ENCODE measurements around the gene HBE1.

DNA sequence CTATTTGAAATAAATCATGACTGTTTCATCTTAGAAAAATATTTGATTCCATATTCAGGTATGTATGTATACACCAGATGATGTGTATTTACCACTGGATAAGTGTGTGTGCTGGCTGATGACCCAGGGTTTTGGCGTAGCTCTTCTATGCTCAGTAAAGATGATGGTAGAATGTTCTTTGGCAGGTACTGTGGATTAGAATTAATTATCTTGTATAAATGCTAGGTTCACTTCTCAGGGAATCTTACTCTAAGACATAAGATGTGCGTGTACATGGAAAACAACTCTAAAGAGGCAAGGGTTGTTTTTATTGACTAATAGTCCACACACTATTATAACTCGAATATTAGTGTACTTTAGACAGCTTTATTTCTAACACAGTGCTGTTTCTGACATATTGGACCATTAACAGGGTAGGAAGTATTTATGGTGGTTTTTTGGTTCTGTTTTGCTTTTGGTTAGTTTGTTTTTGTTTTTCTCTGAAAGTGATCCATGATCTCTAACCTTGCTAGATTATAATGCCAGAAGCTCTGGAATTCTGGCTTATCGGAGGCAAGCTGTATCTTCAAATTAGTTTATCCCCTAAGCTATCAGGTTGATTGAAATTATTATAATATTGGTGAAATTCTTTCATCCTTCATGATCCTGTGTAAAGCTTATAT is 19.1 kb downstream of the HBE1 start:
- no peak for TF ChIP-seq ZBTB44 (tag by site-specific recombination; IDR thresholded peaks at IDR 0.05)
- TF ChIP-seq PRDM1 (tag by site-specific recombination; IDR thresholded peaks at IDR 0.05), result no peak
- TF ChIP-seq CTCF (tag by site-specific recombination; IDR thresholded peaks at IDR 0.05), result no peak
- no peak for TF ChIP-seq FEZF1 (tag by site-specific recombination; IDR thresholded peaks at IDR 0.05)
- no peak for TF ChIP-seq KLF16 (tag by site-specific recombination; IDR thresholded peaks at IDR 0.05)

Measured in HEK293 (cell line).